Neuronal stem cell (in vitro differentiated cells): Measurements from ENCODE around the gene PTPRH.

Experiments used
- DNase-seq: peaks from one replicate; pipeline ENCODE4 v3.0.0-alpha.2; 2013; ENCODE audit warnings: low spot score
- H2AFZ ChIP-seq: one replicate; pipeline ENCODE4 v1.6.1; 2013; ENCODE audit warnings: mild to moderate bottlenecking, low read length, inconsistent platforms
- H2AK5ac ChIP-seq: 2 replicates; pipeline ENCODE4 v1.6.1; 2013; ENCODE audit warnings: low read depth, mild to moderate bottlenecking, inconsistent platforms, low read length, moderate library complexity, mixed read lengths
- H2BK120ac ChIP-seq: 2 replicates; pipeline ENCODE4 v1.6.1; 2013; ENCODE audit warnings: low read depth, mild to moderate bottlenecking, inconsistent platforms, low read length, moderate library complexity, mixed read lengths
- H2BK12ac ChIP-seq: one replicate; pipeline ENCODE4 v1.6.1; 2013; ENCODE audit warnings: low read length, inconsistent platforms
- H2BK15ac ChIP-seq: 2 replicates; pipeline ENCODE4 v1.6.1; 2013; ENCODE audit warnings: mild to moderate bottlenecking, low read length, inconsistent platforms, mixed read lengths
- H2BK5ac ChIP-seq: one replicate; pipeline ENCODE4 v1.6.1; 2013; ENCODE audit warnings: inconsistent platforms, mild to moderate bottlenecking, low read length, moderate library complexity
- H3K14ac ChIP-seq: one replicate; pipeline ENCODE4 v1.6.1; 2013; ENCODE audit warnings: low read length, inconsistent platforms
- H3K18ac ChIP-seq: 2 replicates; pipeline ENCODE4 v1.6.1; 2013; ENCODE audit warnings: low read length, inconsistent platforms
- H3K23ac ChIP-seq: 2 replicates; pipeline ENCODE4 v1.6.1; 2013; ENCODE audit warnings: low read depth, mild to moderate bottlenecking, mixed read lengths, low read length, inconsistent platforms; ENCODE audit not compliant: poor library complexity
- H3K27ac ChIP-seq: replicated peaks from 3 replicates; pipeline ENCODE4 v1.5.1; 2013; ENCODE audit warnings: low read length, inconsistent platforms
- H3K27me3 ChIP-seq, 3 experiments: 2 replicates each; pipeline ENCODE4 v1.6.1; 2013; ENCODE audit warnings: low read length in 3 of 3, mild to moderate bottlenecking in 2 of 3, inconsistent platforms in 1 of 3, low read depth in 1 of 3, mixed read lengths in 1 of 3, moderate library complexity in 1 of 3; ENCODE audit not compliant: control insufficient read depth in 3 of 3, insufficient read depth in 3 of 3
- H3K36me3 ChIP-seq, 2 donors: replicated peaks in 1 of 2; 2 replicates each; pipeline ENCODE4 v1.6.1; 2013; ENCODE audit warnings: low read length in 2 of 2; ENCODE audit not compliant: control insufficient read depth in 2 of 2, insufficient read depth in 2 of 2
- H3K4ac ChIP-seq: 2 replicates; pipeline ENCODE4 v1.6.1; 2013; ENCODE audit warnings: inconsistent platforms, mild to moderate bottlenecking, low read length, moderate library complexity
- H3K4me1 ChIP-seq, 2 donors: 1 replicate in 1 of 2; 2 replicates in 1 of 2; pipeline ENCODE4 v1.6.1; 2013; ENCODE audit warnings: low read length in 2 of 2, low read depth in 1 of 2; ENCODE audit not compliant: control insufficient read depth in 2 of 2, insufficient read depth in 1 of 2
- H3K4me2 ChIP-seq: one replicate; pipeline ENCODE4 v1.6.1; 2013; ENCODE audit warnings: mild to moderate bottlenecking, low read length, inconsistent platforms; ENCODE audit not compliant: insufficient read depth, poor library complexity, severe bottlenecking
- H3K4me3 ChIP-seq, 2 donors: 2 replicates each; pipeline ENCODE4 v1.5.1; 2013; ENCODE audit warnings: low read length in 2 of 2, mild to moderate bottlenecking in 2 of 2, inconsistent platforms in 1 of 2, moderate library complexity in 1 of 2
- H3K79me1 ChIP-seq: one replicate; pipeline ENCODE4 v1.6.1; 2013; ENCODE audit warnings: low read depth, mild to moderate bottlenecking, inconsistent platforms, low read length, moderate library complexity
- H3K9ac ChIP-seq: one replicate; pipeline ENCODE4 v1.6.1; 2013; ENCODE audit warnings: mild to moderate bottlenecking, low read depth, low read length, inconsistent platforms; ENCODE audit not compliant: poor library complexity
- H3K9me3 ChIP-seq, 2 donors: replicated peaks in 1 of 2; 2 replicates each; pipeline versions ENCODE3 to v1.6.1; 2013; ENCODE audit warnings: low read length in 2 of 2, mild to moderate bottlenecking in 2 of 2, inconsistent platforms in 1 of 2, low read depth in 1 of 2, mixed read lengths in 1 of 2, moderate library complexity in 1 of 2; ENCODE audit not compliant: control insufficient read depth in 2 of 2, insufficient read depth in 1 of 2
- H4K8ac ChIP-seq: one replicate; pipeline ENCODE4 v1.6.1; 2013; ENCODE audit warnings: low read depth, mild to moderate bottlenecking, inconsistent platforms, low read length, moderate library complexity
- H4K91ac ChIP-seq: one replicate; pipeline ENCODE4 v1.6.1; 2013; ENCODE audit warnings: low read length, low read depth, mild to moderate bottlenecking, inconsistent platforms; ENCODE audit not compliant: poor library complexity
- WGBS, 2 donors: extraction: QIAGEN DNeasy Blood & Tissue Kit; methylation state at CpG; one replicate each; pipeline ENCODE4 v1.1.7; 2013; ENCODE audit warnings: missing lambda C conversion rate in 2 of 2, mixed read lengths in 1 of 2; ENCODE audit not compliant: insufficient read length in 2 of 2, insufficient replicate concordance in 1 of 2; ENCODE audit errors: extremely low coverage in 2 of 2; 5-methylcytosine and 5-hydroxymethylcytosine counted together

PTPRH gene

GRCh38 chr19:55133639-55134444, 75.5 kb downstream of the PTPRH start:
- H2BK15ac ChIP-seq = peak overlapping the region; percentile 89
- H3K23ac ChIP-seq = no peak overlapping the region
- H3K9me3 ChIP-seq = no peaks in the 10 kb centered on the region
- peak overlapping the region; percentile 2 for H3K4me2 ChIP-seq
- H3K4ac ChIP-seq = peak overlapping the region; percentile 23
- no CpG with 5 or more reads among the region's 25 CpGs for WGBS, 2 donors
- DNase-seq = no peak
- peaks cover 0 to 2% of the 10 kb centered on the region in 2 donors for H3K36me3 ChIP-seq
- no peak overlapping the region for H4K8ac ChIP-seq
- no peak overlapping the region for H2BK120ac ChIP-seq
- H4K91ac ChIP-seq = no peak overlapping the region
- H2AFZ ChIP-seq = peak overlapping the region; percentile 81
- peak overlapping the region; percentile 70 for H3K9ac ChIP-seq
- no peak overlapping the region for H3K27ac ChIP-seq
- peak overlapping the region; percentile 66 for H2BK5ac ChIP-seq
- H3K79me1 ChIP-seq = no peaks in the 10 kb centered on the region
- peaks cover 7 to 11% of the 10 kb centered on the region in 2 donors for H3K4me1 ChIP-seq
- H2AK5ac ChIP-seq = peak overlapping the region; percentile 88
- H3K27me3 ChIP-seq = peaks cover 0 to 17% (median 0%) of the 10 kb centered on the region in 3 experiments
- peak overlapping the region; percentile 90 for H3K18ac ChIP-seq
- no peak overlapping the region for H3K4me3 ChIP-seq
- peak overlapping the region; percentile 84 for H2BK12ac ChIP-seq
- H3K14ac ChIP-seq = peak overlapping the region; percentile 21

GRCh38 chr19:55132453-55133129, 76.7 kb downstream of the PTPRH start:
- H2BK15ac ChIP-seq = no peak overlapping the region
- no peak overlapping the region for H2BK120ac ChIP-seq
- H3K23ac ChIP-seq = no peak overlapping the region
- no peak overlapping the region for H3K9ac ChIP-seq
- H3K18ac ChIP-seq = no peak overlapping the region
- H2AFZ ChIP-seq = peak overlapping the region; percentile 17
- no peaks in the 10 kb centered on the region for H3K9me3 ChIP-seq
- no peak overlapping the region for H3K4me2 ChIP-seq
- no peak overlapping the region for H4K91ac ChIP-seq
- no peak overlapping the region for H2BK12ac ChIP-seq
- no peaks in the 10 kb centered on the region for H3K79me1 ChIP-seq
- no CpG with 5 or more reads among the region's 14 CpGs for WGBS, 2 donors
- peak overlapping the region; percentile 52 for H2AK5ac ChIP-seq
- peaks cover 7 to 11% of the 10 kb centered on the region in 2 donors for H3K4me1 ChIP-seq
- H3K27ac ChIP-seq = no peak overlapping the region
- DNase-seq = no peak
- H3K4me3 ChIP-seq = no peak overlapping the region
- H3K14ac ChIP-seq = no peak overlapping the region
- H4K8ac ChIP-seq = no peak overlapping the region
- H3K4ac ChIP-seq = no peak overlapping the region
- peaks cover 0 to 2% of the 10 kb centered on the region in 2 donors for H3K36me3 ChIP-seq
- peaks cover 0 to 14% (median 0%) of the 10 kb centered on the region in 3 experiments for H3K27me3 ChIP-seq
- no peak overlapping the region for H2BK5ac ChIP-seq

DNA sequence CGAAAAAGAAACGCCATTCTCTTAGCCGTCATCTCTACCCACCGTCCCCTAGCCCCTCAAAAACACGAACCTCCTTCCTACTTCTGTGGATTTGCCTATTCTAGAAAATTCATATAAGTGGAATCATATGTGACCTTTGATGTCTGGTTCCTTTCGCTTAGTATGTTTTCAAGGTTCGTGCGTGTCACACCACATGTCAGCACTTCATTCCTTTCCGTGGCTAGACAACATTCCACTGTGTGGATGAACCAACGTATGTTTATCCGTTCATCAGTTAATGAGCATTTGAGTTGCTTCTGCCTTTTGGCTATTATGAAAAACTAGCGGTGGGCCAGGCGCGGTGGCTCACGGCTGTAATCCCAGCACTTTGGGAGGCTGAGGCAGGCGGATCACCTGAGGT, 77.9 kb downstream of the PTPRH start:
- no peak overlapping the region for H3K14ac ChIP-seq
- H3K18ac ChIP-seq = no peak overlapping the region
- no peak overlapping the region for H2BK15ac ChIP-seq
- no peak overlapping the region for H3K23ac ChIP-seq
- no peak overlapping the region for H2AK5ac ChIP-seq
- H2BK12ac ChIP-seq = no peak overlapping the region
- no peak overlapping the region for H2BK120ac ChIP-seq
- H3K27me3 ChIP-seq = peaks cover 0 to 14% (median 0%) of the 10 kb centered on the region in 3 experiments
- H4K8ac ChIP-seq = no peak overlapping the region
- H3K27ac ChIP-seq = no peak overlapping the region
- H3K36me3 ChIP-seq = peaks cover 0 to 2% of the 10 kb centered on the region in 2 donors
- H3K9ac ChIP-seq = no peak overlapping the region
- no peak overlapping the region for H3K4ac ChIP-seq
- no peak overlapping the region for H4K91ac ChIP-seq
- no peak overlapping the region for H2AFZ ChIP-seq
- H2BK5ac ChIP-seq = no peak overlapping the region
- no peaks in the 10 kb centered on the region for H3K9me3 ChIP-seq
- peaks cover 7% of the 10 kb centered on the region in 2 donors for H3K4me1 ChIP-seq
- DNase-seq = no peak
- no peak overlapping the region for H3K4me3 ChIP-seq
- H3K4me2 ChIP-seq = no peak overlapping the region
- H3K79me1 ChIP-seq = no peaks in the 10 kb centered on the region
- WGBS, 2 donors = no CpG with 5 or more reads among the region's 16 CpGs
